Measurements from ENCODE around the gene COL4A4. TPM values are rescaled to one million over a fixed set of nuclear protein-coding genes. Genes with fewer than 3 reads are reported as not detected.
"Not testable (repeated sequence)": the region's sequence is repeated elsewhere in the genome, so short reads cannot be mapped to it uniquely, and the experiment has no call there.

The COL4A4 gene
- total RNA-seq, 4 donors from 2014 or later: 1.5 to 4.6 (median 2.6) TPM

GRCh38 chr2:227177592-227178336 is 13.8 kb upstream of the COL4A4 start:
- Histone ChIP-seq H3K4me1 (no peaks in the 10 kb centered on the region), H3K4me3 (no peak overlapping the region), H3K27ac (no peak overlapping the region), H3K36me3 (no peaks in the 10 kb centered on the region), H3K27me3 (no peaks in the 10 kb centered on the region), H3K9me3 (no peaks in the 10 kb centered on the region)
- in situ Hi-C loops (cut with MboI; ENCODE audit: low pct_ligation_motif_present in 1 of 4, low pct_unique_long_range_greater_than_20kb in 1 of 4, low sequenced_read_pairs in 3 of 4): no loop called here
- TF ChIP-seq, protein P1, sequence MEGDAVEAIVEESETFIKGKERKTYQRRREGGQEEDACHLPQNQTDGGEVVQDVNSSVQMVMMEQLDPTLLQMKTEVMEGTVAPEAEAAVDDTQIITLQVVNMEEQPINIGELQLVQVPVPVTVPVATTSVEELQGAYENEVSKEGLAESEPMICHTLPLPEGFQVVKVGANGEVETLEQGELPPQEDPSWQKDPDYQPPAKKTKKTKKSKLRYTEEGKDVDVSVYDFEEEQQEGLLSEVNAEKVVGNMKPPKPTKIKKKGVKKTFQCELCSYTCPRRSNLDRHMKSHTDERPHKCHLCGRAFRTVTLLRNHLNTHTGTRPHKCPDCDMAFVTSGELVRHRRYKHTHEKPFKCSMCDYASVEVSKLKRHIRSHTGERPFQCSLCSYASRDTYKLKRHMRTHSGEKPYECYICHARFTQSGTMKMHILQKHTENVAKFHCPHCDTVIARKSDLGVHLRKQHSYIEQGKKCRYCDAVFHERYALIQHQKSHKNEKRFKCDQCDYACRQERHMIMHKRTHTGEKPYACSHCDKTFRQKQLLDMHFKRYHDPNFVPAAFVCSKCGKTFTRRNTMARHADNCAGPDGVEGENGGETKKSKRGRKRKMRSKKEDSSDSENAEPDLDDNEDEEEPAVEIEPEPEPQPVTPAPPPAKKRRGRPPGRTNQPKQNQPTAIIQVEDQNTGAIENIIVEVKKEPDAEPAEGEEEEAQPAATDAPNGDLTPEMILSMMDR (IDR thresholded peaks at IDR 0.05): no peak
- no peak for TF ChIP-seq POLR2AphosphoS5 (IDR thresholded peaks at IDR 0.05)
- no peak for TF ChIP-seq EP300 (IDR thresholded peaks at IDR 0.05; ENCODE audit: low read depth)
- no peak for TF ChIP-seq POLR2A (IDR thresholded peaks at IDR 0.05)
- intact Hi-C loops (cut with DNase I; ENCODE audit: low total_unique reads): no loop called here
- 94 to 98% methylated on average over 8 to 12 of the region's 12 CpGs for WGBS, 2 donors (ENCODE audit: low coverage in 1 of 2)
- DNase-seq: no peak

GRCh38 chr2:227171779-227172178 is 7.8 kb upstream of the COL4A4 start:
- H3K4me3 ChIP-seq; in situ Hi-C loops (cut with MboI; ENCODE audit: low pct_ligation_motif_present in 1 of 4, low pct_unique_long_range_greater_than_20kb in 1 of 4, low sequenced_read_pairs in 3 of 4); DNase-seq; H3K9me3 ChIP-seq; intact Hi-C loops (cut with DNase I; ENCODE audit: low total_unique reads); H3K4me1 ChIP-seq; H3K27me3 ChIP-seq; H3K27ac ChIP-seq; H3K36me3 ChIP-seq: not testable (repeated sequence)
- 90% methylated on average over 11 of the region's 11 CpGs; no CpG with 5 or more reads in 1 of the 2 donors for WGBS, 2 donors (ENCODE audit: low coverage in 1 of 2)

DNA sequence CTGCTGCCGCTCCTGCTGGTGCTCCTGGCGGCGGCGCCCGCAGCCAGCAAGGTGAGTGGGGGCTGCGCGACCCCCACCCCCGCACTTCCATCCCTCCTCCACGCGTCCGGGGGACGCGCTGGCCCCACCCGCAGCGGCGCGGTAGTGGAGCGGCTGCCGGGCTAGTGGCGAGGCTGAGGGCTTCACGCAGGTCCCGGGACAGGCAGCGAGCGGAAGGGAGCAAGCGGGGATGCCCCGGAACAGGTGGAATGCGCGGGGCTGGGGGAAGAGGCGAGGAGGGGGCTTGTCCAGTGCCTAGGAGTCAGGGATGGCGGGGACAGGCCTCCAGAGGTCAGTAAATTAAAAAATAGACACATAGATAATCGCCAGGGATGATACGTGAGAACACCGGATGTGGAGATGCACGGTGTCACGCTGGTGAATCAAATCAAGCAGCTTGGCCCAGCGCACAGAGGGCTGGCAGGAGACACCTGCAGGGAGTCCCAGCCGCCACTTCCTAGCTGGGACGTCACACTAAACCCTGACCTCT is 822 bp upstream of the COL4A4 start:
- H3K27me3 ChIP-seq: peaks cover 60% of the 10 kb centered on the region
- intact Hi-C loops (cut with DNase I; ENCODE audit: low total_unique reads) (no loop called here), in situ Hi-C loops (cut with MboI; ENCODE audit: low pct_ligation_motif_present in 1 of 4, low pct_unique_long_range_greater_than_20kb in 1 of 4, low sequenced_read_pairs in 3 of 4) (no loop called here)
- 4 to 6% methylated on average over 9 to 19 of the region's 38 CpGs for WGBS, 2 donors (ENCODE audit: low coverage in 1 of 2)
- TF ChIP-seq, protein P1 (IDR thresholded peaks at IDR 0.05): no peak
- TF ChIP-seq POLR2A (IDR thresholded peaks at IDR 0.05) (no peak), POLR2AphosphoS5 (IDR thresholded peaks at IDR 0.05) (no peak), EP300 (IDR thresholded peaks at IDR 0.05; ENCODE audit: low read depth) (no peak)
- peaks cover 6 to 19% (median 17%) of the 10 kb centered on the region in 4 donors for H3K4me1 ChIP-seq
- no peaks in the 10 kb centered on the region for H3K36me3 ChIP-seq
- DNase-seq: peak; percentile 53
- H3K4me3 ChIP-seq: peak overlapping the region; percentile 26 to 60 (median 46)
- peak overlapping the region; percentile 44 to 79 (median 62) for H3K27ac ChIP-seq
- no peaks in the 10 kb centered on the region for H3K9me3 ChIP-seq

DNA sequence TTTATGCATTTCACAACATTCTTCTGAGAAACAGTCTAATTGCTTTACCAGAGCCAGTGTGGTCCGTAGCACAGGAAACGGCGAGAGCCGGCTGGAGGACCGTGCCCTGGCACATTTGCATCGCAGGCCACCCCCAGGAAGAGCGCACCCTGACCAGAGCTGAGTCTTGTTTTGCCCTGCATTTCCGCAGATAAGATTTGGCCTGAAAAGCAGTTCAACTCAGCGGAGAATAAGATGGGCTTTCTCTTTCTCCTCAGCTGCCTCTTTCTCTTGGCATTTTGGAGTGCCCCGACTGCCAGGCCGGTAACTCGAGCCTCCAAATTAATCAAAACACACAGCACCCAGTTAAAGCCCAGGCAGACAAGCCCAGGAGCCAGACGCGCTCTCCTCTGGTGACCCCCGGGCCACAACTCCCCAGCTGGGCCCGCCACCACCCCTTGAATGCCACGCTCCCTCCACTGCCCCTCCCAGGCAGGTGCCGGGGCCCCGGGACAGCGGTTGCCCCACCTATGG is 464 bp downstream of the COL4A4 start:
- peaks cover 6 to 19% (median 17%) of the 10 kb centered on the region in 4 donors for H3K4me1 ChIP-seq
- H3K36me3 ChIP-seq: no peaks in the 10 kb centered on the region
- intact Hi-C loops (cut with DNase I; ENCODE audit: low total_unique reads): no loop called here
- WGBS, 2 donors (ENCODE audit: low coverage in 1 of 2): 1% methylated on average over 19 of the region's 20 CpGs; no CpG with 5 or more reads in 1 of the 2 donors
- H3K27ac ChIP-seq: peak overlapping the region; percentile 49 to 79 (median 62)
- peak overlapping the region; percentile 10 to 60 (median 46) for H3K4me3 ChIP-seq
- TF ChIP-seq POLR2A (IDR thresholded peaks at IDR 0.05) (no peak), POLR2AphosphoS5 (IDR thresholded peaks at IDR 0.05) (no peak), EP300 (IDR thresholded peaks at IDR 0.05; ENCODE audit: low read depth) (no peak)
- TF ChIP-seq, protein P1 (IDR thresholded peaks at IDR 0.05): no peak
- peaks cover 60% of the 10 kb centered on the region for H3K27me3 ChIP-seq
- in situ Hi-C loops (cut with MboI; ENCODE audit: low pct_ligation_motif_present in 1 of 4, low pct_unique_long_range_greater_than_20kb in 1 of 4, low sequenced_read_pairs in 3 of 4): no loop called here
- no peaks in the 10 kb centered on the region for H3K9me3 ChIP-seq
- DNase-seq: peak; percentile 46

Measured in transverse colon (tissue), 4 donors.